Parathyroid adenoma (tissue), 2 donors: ENCODE data around the gene ST6GALNAC6.

Experiments used
- H2AFZ ChIP-seq: fragments of 300-600 bp; sonication (generic); one replicate; pipeline ENCODE4 v1.7.0; 2017; ENCODE audit warnings: antibody characterized with exemption, mild to moderate bottlenecking
- H3K27ac ChIP-seq: fragments of 300-600 bp; sonication (generic); one replicate; pipeline ENCODE4 v1.7.0; 2017
- H3K27me3 ChIP-seq: fragments of 300-600 bp; sonication (generic); one replicate; pipeline ENCODE4 v1.7.0; 2017; ENCODE audit warnings: low read length; ENCODE audit not compliant: control insufficient read depth, insufficient read depth
- H3K36me3 ChIP-seq: fragments of 300-600 bp; sonication (generic); one replicate; pipeline ENCODE4 v1.7.0; 2017; ENCODE audit warnings: low read length; ENCODE audit not compliant: control insufficient read depth, insufficient read depth
- H3K4me1 ChIP-seq: fragments of 300-600 bp; sonication (generic); one replicate; pipeline ENCODE4 v1.7.0; 2017; ENCODE audit warnings: control low read depth
- H3K4me2 ChIP-seq: fragments of 300-600 bp; sonication (generic); one replicate; pipeline ENCODE4 v1.7.0; 2017; ENCODE audit warnings: low read length
- H3K4me3 ChIP-seq: fragments of 300-600 bp; sonication (generic); one replicate; pipeline ENCODE4 v1.7.0; 2017; ENCODE audit warnings: low read depth, low read length
- H3K79me2 ChIP-seq: fragments of 300-600 bp; sonication (generic); one replicate; pipeline ENCODE4 v1.7.0; 2017; ENCODE audit warnings: control low read depth
- H3K9ac ChIP-seq: fragments of 300-600 bp; sonication (generic); one replicate; pipeline ENCODE4 v1.7.0; 2017; ENCODE audit warnings: mild to moderate bottlenecking
- H3K9me3 ChIP-seq: fragments of 300-600 bp; sonication (generic); one replicate; pipeline ENCODE4 v1.7.0; 2017; ENCODE audit warnings: low read length; ENCODE audit not compliant: control insufficient read depth
- TF ChIP-seq, protein P1 (sequence below): fragments of 300-600 bp; sonication (generic); IDR thresholded peaks from one replicate; pipeline ENCODE4 v1.7.0; 2017; ENCODE audit warnings: antibody characterized with exemption, mild to moderate bottlenecking
- donor health status: primary hyperparathyroidism.

Gene ST6GALNAC6

DNA sequence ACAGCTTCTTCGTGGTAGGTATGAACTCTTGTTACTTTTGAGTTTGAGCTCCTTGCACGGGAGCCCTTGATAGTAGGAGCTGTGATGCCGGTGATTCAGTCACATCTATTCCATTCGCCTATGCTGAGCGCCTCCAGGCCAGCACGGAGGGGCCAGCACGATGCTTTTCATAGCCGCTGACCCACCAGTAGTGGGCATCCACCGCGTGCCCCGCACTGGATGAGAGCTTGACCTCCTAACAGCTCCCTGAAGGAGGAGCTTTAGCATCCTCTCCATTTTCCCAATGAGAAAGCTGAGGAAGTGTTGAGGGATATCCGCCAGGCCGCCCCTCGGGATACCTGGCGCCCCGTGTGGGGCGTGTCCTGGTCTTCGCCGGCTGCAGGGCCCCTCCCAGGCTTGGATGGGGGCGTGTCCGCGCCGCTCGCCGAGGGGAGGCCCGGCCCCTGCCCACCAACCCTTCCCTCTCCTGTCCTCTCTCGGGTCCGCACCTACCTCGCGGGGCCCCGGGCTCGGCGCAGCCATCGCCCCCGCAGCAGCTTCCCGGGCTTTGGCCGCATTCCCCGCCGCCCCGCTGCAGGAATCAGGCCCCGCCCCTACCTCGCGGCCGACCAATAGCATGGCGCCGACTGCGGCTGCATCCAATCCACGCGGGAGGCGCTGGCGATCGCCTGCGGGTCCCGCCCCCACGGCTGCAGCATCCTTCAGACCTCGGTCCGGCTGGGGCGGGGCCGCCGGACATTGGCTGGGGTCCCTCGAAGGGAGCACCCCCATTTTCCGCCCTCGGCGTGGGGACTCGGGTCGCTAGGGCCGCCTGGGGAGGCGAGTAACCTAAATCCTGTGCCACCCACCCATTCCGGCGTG is 31.1 kb upstream of the ST6GALNAC6 start, which contains the start of gene PIP5KL1:
PIP5KL1 (minus strand) TSS at position 547 of the 861 bp plus-strand sequence; CDS start at position 522, 25 bp downstream.
- Histone ChIP-seq H3K4me1 (peaks cover 5% of the 10 kb centered on the region), H3K9ac (no peak within 1 kb of the TSS), H3K27ac (no peak within 1 kb of the TSS), H3K4me3 (peak within 1 kb of the TSS; percentile 54), H3K27me3 (no peaks in the 10 kb centered on the region), H3K4me2 (peak within 1 kb of the TSS; percentile 77), H3K79me2 (no peaks in the 10 kb centered on the region), H3K9me3 (no peaks in the 10 kb centered on the region), H3K36me3 (no peaks in the 10 kb centered on the region), H2AFZ (peak within 1 kb of the TSS; percentile 42)
- TF ChIP-seq, protein P1, sequence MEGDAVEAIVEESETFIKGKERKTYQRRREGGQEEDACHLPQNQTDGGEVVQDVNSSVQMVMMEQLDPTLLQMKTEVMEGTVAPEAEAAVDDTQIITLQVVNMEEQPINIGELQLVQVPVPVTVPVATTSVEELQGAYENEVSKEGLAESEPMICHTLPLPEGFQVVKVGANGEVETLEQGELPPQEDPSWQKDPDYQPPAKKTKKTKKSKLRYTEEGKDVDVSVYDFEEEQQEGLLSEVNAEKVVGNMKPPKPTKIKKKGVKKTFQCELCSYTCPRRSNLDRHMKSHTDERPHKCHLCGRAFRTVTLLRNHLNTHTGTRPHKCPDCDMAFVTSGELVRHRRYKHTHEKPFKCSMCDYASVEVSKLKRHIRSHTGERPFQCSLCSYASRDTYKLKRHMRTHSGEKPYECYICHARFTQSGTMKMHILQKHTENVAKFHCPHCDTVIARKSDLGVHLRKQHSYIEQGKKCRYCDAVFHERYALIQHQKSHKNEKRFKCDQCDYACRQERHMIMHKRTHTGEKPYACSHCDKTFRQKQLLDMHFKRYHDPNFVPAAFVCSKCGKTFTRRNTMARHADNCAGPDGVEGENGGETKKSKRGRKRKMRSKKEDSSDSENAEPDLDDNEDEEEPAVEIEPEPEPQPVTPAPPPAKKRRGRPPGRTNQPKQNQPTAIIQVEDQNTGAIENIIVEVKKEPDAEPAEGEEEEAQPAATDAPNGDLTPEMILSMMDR, result no peak

DNA sequence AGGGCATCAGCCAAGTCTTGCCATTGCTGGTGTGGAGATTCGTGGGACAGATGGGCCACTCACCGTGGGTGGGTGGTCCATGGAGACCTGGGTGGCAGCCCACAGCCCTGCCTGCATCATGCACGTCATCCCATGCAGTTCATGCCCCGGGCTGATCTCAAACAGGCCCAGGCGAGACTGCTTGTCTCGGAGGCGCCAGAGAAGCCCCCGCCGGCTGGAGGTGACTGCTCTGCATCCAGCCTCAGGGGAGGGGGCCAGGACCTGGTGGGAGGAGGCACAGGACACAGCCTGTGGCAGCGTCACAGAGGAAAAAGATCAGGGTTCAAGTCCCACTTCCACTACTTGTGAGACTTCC is 30.2 kb upstream of the ST6GALNAC6 start:
- Histone ChIP-seq H3K4me2 (no peak overlapping the region), H3K79me2 (no peaks in the 10 kb centered on the region), H3K36me3 (no peaks in the 10 kb centered on the region), H3K27ac (no peak overlapping the region), H3K27me3 (no peaks in the 10 kb centered on the region), H3K4me1 (peaks cover 5% of the 10 kb centered on the region), H3K9ac (no peak overlapping the region), H2AFZ (no peak overlapping the region), H3K4me3 (no peak overlapping the region), H3K9me3 (no peaks in the 10 kb centered on the region)
- TF ChIP-seq, protein P1, result no peak

DNA sequence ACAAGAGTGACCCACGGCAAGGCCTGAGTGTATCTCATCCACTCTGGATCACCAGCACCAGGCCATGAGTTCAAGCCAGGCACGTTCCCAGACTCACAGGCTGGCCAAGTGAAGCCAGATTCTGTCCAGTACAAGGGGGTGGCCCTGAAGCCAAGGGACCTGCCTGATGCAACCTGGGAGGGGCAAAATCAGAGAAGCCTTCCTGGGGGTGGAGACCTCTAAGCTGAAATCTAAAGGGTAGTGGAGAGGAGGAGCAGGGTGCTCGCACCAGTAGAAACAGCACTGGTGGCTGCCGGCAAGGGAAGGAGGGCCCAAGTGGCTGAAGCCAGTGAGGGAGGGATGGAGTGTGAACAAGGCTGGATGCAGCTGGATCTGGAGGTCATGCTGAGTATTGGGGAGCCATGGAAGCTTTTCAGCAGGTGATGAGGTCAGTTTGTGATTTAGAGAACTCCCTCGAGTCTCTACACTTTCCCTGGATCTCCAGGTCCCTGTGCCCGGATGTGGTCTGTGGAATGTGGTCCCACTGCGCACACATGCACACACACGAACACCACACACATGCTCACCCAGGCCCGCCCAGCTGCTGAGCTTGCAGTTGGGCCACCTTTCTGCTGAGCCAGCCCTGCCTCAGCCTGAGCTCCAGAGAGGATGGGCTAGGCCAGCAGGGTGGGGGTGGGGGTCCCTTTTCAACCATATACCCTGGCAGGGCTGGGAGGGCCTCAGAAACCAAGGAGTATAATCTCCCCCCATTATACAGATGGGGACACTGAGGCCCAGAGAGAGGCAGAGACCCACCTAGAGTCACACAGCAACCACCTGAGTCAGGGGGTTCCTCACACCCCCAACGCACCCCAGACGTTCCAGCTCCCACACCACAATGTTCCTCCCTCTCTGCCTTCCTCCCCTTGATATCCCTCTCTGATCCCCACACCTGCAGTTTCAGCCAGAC is 29.5 kb upstream of the ST6GALNAC6 start:
- Histone ChIP-seq H3K27ac (no peak overlapping the region), H3K4me1 (peaks cover 5% of the 10 kb centered on the region), H3K4me2 (no peak overlapping the region), H3K36me3 (no peaks in the 10 kb centered on the region), H3K9ac (no peak overlapping the region), H3K9me3 (no peaks in the 10 kb centered on the region), H2AFZ (peak overlapping the region; percentile 1), H3K27me3 (no peaks in the 10 kb centered on the region), H3K4me3 (no peak overlapping the region), H3K79me2 (no peaks in the 10 kb centered on the region)
- TF ChIP-seq, protein P1, result no peak

DNA sequence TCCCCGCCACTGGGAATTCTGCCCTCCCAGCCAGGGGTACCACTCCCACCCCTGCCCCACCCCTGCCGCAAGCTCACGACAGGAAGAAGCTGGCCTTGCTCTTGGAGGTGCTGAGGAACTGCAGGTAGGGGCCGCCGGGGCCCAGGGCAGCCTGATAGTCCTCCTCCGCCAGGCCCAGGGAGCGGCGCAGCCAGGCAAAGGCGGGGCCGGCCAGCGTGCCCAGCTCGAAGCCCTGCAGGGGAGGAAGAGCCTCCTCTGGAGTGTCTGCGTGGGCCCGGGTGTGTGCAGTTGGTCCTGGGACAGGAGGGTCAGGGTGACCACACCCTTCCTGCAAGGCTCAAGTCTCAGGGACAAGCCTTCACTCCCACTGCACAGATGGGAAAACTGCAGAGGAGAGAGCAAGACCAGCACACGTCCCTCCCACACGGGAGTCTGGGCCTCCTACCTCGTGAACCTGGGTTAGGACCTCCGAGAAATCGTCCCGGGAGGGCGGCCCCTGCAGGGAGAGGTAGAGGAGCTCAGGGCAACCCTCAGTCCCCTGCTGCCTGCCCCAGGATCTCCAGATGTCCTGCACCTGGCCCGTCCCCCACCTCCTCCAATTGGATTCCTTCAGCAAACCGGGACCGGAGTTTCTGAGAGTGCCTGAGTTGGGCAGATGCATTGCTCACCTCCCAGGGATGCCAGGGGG is 28.7 kb upstream of the ST6GALNAC6 start:
- Histone ChIP-seq H3K36me3 (no peaks in the 10 kb centered on the region), H3K27ac (no peak overlapping the region), H3K4me3 (no peak overlapping the region), H3K9ac (no peak overlapping the region), H3K79me2 (no peaks in the 10 kb centered on the region), H3K4me2 (peak overlapping the region; percentile 62), H3K27me3 (no peaks in the 10 kb centered on the region), H2AFZ (peak overlapping the region; percentile 50), H3K9me3 (no peaks in the 10 kb centered on the region), H3K4me1 (peaks cover 5% of the 10 kb centered on the region)
- TF ChIP-seq, protein P1, result no peak
